Measurements from ENCODE around the gene WDR90.

GRCh38 chr16:645852-646678 is 3.1 kb upstream of the WDR90 start:
- TF ChIP-seq CTCF (IDR thresholded peaks at IDR 0.05) (no peak), POLR2A (IDR thresholded peaks at IDR 0.05) (no peak)

Measured in uterus (tissue), 2 donors.